Fibroblast of skin of right biceps (primary cell): ENCODE measurements around the gene OTOP2.

Experiments used
- DNase-seq: peaks from one replicate; pipeline ENCODE4 v3.0.0-alpha.2; 2013

The OTOP2 gene

DNA sequence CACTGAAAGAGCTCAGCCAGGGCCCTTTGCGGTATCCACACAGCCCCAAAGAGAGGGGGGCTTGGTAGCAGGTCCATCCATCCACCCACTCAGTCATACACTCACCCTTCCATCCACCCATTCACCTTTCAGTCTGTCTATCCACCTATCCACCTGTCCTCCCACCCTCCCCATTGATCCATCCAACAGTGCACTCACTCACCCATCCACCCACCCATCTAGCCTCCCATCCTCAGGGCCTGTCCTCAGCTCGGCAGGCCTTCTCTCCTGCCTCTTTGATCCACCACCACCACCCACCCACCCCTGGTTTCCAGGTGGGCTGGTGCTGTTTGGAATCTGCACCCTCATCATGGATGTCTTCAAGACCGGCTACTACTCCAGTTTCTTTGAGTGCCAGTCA, 1.2 kb downstream of the OTOP2 start:
- no peak for DNase-seq

DNA sequence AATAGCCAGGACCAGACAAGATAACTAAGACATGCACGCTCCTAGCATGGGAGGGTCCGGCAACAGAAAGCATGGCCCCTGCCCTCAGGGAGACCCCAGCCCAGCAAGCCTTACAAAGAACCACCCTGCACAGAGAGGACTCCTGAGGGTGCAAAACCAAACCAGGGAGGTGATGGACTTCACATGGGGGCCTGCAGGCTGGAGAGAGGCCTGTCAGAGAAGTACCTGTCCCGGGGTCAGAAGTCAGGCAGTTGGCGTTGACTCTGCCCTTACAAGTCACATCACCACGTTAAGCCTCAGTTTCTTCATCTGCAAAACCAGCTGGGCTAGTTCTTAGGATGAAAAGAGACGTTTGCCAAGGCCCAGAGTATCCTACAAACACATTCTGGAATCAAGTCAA, 4.7 kb downstream of the OTOP2 start:
- DNase-seq, result no peak

DNA sequence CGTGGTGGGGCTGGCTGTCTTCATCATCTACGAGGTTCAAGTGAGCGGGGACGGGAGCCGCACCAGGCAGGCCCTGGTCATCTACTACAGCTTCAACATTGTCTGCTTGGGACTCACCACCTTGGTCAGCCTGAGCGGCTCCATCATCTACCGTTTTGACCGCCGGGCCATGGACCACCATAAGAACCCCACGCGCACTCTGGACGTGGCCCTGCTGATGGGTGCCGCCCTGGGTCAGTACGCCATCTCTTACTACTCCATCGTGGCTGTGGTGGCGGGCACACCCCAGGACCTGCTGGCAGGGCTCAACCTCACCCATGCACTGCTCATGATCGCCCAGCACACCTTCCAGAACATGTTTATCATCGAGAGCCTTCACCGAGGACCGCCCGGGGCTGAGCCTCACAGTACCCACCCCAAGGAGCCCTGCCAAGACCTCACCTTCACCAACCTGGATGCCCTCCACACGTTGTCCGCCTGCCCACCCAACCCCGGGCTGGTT, 6.5 kb downstream of the OTOP2 start:
- no peak for DNase-seq

DNA sequence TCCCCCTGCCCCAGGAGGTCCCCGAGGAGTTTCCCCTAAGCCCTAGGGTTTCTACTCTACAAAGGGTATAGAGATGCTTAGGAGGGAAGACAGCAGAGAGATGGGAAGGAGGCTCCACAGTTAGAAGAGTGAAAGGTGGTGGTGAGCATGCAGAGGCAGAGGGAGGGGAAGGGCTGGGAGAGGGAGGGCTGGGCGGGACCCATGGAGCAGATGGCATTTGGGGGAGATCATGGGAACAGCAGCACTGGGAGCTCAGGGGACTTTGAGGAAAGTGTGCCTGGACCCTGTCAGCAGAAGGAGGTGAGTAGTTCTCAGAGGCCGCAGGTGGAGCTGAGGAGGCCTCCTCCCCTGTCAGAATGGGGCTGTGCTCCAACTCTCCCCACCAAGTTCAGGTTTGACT, 11.0 kb downstream of the OTOP2 start:
- no peak for DNase-seq

DNA sequence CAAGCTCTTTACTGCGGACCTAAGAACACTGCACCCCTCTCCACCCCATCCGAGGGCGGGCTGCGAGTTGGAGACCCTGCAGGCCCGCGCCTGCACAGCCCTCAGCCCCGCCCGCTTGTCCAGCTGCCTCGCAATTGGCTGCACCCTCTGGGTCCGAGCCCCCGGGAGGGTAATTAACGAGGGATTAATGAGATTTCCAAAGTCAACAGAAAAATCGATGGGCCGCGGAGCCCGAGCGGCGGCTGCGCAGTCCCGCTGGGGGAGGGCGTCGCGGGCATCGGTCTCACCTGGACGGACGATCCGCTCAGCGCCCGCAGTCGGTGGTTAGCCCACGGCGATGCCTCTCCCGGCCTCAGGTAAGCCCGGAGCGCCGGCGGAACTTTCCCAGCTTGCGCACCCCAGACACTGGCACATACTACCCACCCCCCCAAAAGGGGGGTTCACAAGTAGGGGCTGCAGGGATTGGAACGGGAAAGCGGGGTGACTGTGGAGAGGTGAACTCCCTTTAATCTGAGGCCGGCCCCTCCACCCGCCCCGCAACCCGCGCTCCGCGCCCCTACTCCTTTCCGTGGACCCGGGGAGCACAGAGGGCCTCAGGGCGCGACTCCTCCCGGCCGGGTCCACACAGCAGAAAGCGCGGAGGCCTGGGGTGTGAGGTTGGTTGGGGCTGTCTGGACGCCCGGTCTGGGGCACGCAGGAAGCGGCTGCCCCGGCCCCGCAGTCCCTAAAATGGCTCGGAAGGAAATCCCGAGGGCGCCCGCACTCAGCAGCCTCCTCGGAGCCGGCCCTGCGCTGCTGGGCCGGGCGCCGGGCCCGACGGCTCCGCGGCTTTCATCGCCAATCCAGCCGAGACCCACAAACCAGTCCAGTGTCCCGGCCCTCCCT, 11.8 kb downstream of the OTOP2 start, which contains the start of gene OTOP3:
Gene OTOP3, plus strand, starts transcription at position 314 of the 885 bp plus-strand sequence. Its CDS starts 24 bp downstream, at position 338.
- no peak for DNase-seq

DNA sequence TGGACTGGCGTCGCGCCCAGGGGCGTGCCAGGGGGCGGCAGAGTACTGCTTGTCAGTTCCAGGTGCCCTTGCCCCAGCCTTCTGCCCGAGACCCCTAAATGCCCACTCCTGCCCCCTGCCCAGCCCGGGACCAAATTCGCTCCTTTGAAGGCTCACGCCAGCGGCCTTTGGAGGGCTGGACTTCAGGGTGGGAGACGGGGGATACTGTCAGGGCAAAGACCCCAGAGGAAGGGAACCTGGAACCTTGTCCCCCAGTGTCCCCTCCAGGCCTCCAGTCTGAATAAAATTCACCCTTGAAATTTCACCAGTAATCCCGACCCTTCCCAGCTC, 12.4 kb downstream of the OTOP2 start:
- no peak for DNase-seq

DNA sequence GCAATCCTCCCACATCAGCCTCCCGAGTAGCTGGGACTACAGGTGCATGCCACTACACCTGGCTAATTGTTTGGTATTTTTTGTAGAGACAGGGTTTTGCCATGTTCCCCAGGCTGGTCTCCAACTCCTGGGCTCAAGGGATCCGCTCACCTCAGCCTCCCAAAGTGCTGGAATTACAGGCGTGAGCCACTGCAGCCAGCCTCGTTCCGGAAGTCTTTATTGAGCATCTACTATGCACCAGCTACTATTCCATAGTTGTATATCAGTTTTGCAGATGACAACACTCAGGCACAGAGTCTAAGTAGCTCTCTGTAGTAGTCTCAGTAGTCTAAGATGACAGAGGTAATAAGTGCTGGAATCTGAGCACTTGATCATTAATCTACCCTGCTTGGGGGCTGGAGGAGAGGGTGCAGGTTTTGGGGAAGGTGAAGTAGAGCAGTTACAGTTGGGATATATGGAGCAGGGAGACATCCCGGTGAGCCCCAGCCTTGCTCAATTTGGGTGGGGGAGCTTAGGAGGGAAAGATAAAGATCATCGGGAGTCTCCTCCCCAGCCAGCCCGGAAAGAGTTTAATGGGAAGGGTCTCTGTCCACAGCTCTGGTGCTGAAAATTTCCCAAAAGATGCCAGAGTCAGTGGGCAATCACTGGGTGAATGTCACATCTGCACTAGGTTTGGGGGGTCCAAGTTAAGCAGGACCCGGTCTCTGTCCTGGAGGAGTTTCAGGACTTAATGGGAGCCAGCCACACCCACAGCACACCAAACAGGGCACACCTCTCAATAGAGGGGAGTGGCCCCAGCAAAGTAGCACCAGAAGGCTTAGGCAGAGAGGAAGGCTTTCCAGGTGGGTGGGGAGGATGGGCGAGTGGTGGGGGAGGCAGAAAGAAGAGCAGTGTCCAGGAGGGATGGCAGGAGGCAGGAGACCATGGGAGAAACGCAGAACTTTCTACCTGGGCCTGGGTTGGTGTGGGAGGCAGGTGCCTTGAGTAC, 13.3 kb downstream of the OTOP2 start:
- no peak for DNase-seq

DNA sequence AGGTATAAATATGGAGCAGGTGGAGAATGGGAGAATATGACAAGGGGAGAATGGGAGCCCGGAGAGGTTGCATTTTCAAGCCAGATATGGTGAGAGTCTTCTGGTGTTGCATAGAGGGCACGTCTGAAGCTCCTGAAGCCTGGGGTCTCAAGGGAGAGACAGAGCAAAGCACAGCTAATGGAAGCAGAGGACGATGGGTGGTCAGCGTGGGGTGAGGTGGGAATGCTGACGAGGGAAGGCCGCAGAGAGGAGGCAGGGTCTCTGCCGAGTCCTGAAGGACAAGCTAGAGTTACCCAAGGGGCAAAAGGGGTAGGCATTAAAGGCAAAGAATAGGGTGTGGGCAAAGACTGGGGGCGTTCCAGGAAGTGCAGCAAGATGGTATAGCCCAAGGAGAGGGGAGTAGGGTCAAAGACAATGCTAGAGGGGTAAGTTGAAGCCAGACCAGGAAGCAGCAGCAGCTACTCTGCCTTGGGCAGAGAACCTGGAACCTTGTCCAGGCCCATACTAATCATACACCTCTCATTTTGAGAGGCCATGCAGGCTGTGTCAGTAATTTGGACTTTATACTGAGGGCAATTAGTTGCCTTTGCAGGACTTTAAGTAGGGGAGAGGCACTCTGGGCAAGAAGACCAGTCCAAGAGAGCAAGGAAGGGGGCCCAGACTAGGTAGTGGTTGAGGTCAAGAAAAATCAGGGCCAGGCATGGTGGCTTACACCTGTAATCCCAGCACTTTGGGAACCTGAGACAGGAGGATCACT, 14.3 kb downstream of the OTOP2 start:
- no peak for DNase-seq

DNA sequence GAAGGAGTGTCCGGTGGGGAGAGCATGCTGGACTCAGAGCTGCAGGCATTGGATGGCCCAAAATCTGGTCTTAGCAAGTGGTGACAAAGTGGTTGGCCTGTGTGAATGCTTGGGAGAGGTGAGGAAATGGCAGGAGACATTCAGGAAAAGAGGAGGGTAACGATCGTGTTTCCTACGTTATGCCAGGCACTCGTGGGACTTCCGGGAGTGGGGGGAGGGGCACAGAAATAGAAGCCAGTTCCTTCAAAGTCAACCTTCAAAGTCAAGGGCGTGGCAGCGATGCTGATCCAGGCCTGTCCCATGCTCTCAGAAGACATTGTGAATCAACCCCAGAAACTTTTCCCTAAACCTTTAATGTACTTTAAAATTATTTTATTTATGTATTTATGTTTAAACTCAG, 15.5 kb downstream of the OTOP2 start:
- no peak for DNase-seq

DNA sequence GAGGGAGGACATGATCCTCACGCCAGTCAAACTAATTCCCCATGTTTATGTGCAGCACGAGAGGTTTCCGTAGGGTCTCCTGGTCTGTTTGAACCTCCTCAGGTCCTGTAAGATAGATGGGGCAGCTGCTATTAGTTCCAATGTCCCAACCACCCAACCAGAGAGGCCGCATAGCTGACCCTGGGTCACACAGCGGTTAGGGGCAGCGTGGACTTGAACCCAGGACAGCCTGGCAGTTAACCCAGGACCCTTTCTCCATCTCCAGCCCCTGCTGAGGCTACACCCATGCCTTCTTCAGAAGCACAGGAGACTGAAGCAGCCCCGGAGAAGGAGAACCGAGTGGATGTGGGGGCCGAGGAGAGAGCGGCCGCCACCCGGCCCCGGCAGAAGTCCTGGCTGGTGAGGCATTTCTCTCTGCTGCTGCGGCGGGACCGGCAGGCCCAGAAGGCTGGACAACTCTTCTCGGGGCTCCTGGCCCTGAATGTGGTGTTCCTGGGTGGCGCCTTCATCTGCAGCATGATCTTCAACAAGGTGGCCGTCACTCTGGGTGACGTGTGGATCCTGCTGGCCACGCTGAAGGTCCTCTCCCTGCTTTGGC, 17.2 kb downstream of the OTOP2 start:
- DNase-seq, result no peak

DNA sequence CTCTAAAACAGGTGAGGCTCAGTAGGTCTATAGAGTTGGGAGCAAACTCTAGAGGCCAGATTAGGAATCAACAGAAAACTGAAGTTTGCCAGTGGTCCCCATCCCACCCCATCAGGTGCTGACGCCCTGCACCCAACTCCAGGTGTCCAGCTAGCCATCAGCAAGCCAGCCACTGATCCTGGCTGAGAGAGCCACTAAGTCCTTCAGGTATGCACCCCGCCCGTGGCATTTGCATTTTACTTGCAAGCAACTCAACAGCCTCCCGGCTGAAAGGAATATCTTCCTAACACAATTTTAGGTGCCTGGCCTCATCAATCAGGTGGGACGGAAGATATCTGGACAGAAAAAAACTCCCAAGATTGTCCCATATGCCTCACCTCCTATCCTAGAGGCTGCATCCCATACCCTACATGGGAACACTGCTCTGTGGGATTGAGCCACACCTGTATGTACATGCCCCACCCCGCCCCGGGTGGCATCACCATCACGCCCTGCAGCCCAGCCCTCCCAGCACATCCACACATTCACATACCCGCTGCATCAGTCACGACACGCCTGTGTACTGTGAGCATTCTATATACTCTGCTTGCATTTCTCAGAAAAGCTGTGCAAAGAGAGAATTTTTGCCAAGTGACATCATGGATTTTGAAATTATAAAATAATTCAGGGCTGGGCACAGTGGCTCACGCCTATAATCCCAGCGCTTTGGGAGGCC, 19.9 kb downstream of the OTOP2 start:
- DNase-seq, result no peak

DNA sequence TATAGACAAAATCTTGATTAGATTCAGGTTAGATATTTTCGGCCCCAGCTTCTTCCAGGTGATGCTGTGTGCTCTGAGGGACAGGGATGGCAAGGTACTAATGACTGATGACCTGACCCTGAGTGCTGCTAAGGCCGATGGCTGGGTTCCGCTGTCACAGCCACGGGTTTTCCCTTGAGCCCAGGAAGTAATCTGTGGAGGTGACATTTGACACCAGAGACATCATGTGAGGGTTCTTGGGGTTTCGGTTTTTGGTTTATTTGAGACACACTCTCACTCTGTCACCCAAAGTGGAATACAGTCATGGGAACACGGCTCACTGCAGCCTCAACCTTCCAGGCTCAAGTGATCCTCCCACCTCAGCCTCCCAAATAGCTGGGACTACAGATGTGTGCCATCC, 21.5 kb downstream of the OTOP2 start:
- no peak for DNase-seq

DNA sequence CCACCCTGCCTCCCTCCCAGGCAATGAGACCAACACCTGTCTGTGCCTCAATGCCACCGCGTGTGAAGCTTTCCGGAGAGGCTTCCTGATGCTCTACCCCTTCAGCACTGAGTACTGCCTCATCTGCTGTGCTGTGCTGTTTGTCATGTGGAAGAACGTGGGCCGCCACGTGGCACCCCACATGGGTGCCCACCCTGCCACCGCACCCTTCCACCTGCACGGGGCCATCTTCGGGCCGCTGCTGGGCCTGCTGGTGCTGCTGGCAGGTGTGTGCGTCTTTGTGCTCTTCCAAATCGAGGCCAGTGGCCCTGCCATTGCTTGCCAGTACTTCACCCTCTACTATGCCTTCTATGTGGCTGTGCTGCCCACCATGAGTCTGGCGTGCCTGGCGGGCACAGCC, 22.6 kb downstream of the OTOP2 start:
- DNase-seq, result no peak

DNA sequence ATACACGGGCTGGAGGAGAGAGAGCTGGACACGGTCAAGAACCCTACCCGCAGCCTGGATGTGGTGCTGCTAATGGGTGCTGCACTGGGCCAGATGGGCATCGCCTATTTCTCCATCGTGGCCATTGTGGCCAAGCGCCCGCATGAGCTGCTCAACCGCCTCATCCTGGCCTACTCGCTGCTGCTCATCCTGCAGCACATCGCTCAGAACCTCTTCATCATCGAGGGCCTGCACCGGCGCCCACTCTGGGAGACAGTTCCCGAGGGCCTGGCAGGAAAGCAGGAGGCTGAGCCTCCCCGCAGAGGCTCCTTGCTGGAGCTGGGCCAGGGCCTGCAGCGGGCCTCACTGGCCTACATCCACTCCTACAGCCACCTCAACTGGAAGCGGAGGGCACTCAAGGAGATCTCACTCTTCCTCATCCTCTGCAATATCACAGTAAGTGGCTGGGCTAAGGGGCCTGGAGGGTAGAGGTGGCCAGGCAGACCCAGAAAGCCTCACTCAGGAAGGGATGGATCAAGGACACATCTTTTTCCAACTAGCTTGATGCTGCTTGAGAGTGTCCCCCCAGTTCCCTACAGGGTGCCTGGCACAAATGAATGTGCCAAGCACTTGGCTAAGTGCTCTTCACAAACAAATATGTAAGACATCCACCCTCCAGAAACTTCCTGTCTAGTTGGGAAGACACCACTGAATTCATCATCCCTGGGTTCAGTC, 23.1 kb downstream of the OTOP2 start:
- DNase-seq, result no peak

DNA sequence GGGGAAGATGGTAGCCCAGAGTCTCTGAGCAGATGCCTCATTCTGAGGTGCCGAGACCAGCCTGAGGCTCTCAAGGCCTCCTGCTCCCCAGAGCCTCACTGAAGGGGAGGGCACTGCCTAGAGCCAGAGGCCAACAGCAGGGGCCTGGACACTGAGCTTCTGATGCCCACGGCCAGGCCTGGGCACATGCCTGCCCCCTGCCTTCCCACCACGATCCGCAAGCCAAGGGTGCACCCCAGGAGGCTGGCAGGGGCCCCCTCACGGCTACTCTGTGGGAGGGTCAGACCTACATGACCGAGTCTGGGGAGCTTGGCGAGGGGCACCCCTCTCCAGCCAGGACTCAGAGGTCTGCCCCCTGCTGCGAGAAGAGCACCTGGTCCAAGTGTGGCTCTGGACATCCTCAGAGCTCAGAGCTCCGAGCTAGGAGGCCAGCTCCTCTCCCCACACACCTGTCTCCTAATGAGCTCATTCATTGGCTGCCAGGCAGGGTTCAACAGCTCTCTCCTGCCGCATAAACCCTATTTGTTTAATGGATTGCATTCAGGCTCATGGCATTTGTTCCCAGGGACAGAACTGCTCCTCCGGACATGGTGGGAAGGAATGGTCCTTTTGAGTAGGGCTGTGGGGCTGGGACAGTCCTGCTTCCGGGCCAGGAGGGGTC, 25.5 kb downstream of the OTOP2 start:
- DNase-seq, result no peak

DNA sequence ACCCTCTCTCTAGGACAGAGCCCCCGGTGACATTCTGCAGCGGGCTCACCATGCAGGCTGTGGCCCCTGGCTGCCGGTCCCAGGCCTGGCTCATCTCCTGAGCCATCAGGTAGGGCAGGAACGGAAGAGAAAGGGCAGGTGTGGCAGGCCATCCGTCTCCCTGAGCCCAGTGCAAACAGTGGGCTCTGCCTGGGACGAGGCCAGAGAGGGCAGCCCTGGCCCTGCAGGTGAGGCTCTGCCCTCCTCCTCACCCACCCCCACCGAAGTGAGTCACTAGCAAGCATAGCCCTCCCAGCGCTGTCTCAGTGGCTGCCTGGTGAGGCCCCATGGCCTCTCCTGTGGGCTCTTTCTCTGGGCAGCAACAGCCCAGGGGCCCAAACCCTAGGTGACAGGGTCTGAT, 26.1 kb downstream of the OTOP2 start:
- no peak for DNase-seq

DNA sequence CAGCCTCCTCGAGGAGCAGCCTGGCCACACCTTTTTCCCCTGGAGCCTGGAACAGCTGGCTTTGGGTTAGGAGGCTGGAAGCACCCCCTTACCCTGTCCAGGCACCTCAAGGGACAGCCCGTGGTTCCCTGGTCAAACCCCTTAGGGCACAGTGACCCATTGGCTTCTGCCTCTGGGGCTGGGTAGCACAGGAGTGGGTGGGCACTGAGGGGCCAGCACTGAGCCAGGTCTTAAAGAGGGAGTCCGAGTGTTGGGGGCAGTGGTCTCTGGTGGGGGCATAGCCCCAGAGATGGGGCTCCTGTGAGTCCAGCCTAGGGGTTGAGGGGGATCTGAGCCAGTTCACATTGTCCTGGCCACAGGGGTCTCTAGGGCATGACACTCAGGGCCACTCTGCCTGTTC, 27.0 kb downstream of the OTOP2 start:
- DNase-seq, result no peak

DNA sequence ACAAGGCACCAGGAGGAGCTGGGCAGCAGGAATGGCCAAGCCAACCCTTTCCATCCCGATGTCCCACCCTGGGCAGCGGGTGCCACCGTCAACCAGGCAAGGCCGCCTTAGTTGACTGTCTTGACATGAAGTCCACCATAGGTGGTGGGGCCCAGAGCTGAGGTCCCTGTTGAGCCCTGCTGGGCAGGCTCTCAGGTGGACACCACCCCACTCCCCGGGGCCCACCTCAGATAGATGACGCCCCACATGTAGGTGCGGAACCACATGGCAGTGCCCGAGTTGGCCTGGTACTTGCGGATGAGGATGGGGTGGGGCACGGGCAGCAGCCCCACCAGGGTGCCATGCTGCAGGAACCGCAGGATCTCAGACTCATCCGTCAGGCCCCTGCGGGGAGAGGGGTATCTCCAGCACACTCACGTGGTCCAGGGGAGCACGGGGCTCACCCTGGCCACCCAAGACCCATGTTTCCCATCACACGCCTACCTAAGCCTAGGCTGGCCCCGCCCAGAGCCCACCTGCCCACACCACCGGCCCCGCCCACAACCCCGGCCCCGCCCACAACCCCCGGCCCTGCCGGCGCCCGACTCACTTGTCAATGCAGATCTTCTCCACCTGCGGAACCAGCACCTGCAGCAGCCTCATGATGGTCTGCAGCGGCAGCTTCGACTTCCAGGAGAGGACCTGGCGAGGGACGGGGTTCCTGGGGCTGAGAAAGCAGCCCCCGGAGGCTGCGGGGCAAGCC, 27.8 kb downstream of the OTOP2 start:
- DNase-seq, result no peak

DNA sequence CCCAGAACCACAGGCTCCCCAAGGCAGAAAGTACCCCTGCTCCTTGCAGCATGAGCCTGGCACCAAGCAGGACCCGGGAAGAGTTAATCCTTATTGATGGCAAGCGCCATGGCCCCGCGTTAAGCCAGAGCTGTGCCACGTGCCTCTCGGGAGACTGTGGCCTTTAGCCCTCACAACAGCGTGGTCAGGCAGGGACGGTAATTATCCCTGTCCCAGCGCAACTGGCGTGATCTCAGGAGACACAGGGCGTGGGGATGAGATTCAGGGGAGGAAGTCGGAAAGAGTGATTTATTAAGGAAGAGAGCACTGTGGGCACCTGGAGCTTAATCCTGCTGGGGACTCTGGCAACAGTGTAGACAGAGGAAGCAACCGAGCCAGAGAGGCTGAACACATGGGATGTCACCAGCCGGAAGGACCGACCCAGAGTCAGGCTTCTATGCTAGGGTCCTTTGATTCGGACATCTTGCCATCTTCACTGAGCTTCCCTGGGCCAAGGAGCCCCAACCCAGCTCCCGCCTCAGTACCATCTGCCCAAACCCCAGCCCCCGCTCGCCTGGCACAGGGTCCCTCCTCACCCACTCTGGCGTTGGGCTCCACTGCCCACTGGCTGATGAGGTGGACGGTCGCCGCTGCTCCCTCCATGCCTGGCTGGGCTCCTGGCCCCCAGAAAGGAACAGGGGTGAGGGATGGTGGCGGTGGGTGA, 28.5 kb downstream of the OTOP2 start:
- DNase-seq, result no peak
